ENCODE data around the gene ARHGEF11.

ARHGEF11 gene

GRCh38 chr1:157043685-157044084, 1.9 kb downstream of the ARHGEF11 start:
- DNase-seq = no peak

- DNase-seq = no peak
Measured at GRCh38 chr1:157042846-157043245, 2.7 kb downstream of the ARHGEF11 start.

- DNase-seq = no peak
Measured at GRCh38 chr1:157040802-157041201, 4.7 kb downstream of the ARHGEF11 start.

GRCh38 chr1:157035121-157035520, 10.4 kb downstream of the ARHGEF11 start:
- no peak for DNase-seq

GRCh38 chr1:157034137-157034800, 11.3 kb downstream of the ARHGEF11 start:
- DNase-seq = no peak

- no peak for DNase-seq
Measured at GRCh38 chr1:157033357-157033876, 12.1 kb downstream of the ARHGEF11 start.

GRCh38 chr1:157032303-157032702, 13.2 kb downstream of the ARHGEF11 start:
- DNase-seq = no peak

GRCh38 chr1:157030728-157031127, 14.8 kb downstream of the ARHGEF11 start:
- no peak for DNase-seq

GRCh38 chr1:157028674-157029073, 16.9 kb downstream of the ARHGEF11 start:
- DNase-seq = no peak

GRCh38 chr1:157025856-157026255, 19.7 kb downstream of the ARHGEF11 start:
- no peak for DNase-seq

GRCh38 chr1:157025385-157025784, 20.2 kb downstream of the ARHGEF11 start:
- DNase-seq = no peak

GRCh38 chr1:157021688-157022087, 23.9 kb downstream of the ARHGEF11 start:
- DNase-seq = no peak

GRCh38 chr1:157019457-157019856, 26.1 kb downstream of the ARHGEF11 start:
- no peak for DNase-seq

GRCh38 chr1:157011845-157012244, 33.7 kb downstream of the ARHGEF11 start:
- no peak for DNase-seq

- DNase-seq = no peak
Measured at GRCh38 chr1:157008502-157008901, 37.0 kb downstream of the ARHGEF11 start.

GRCh38 chr1:157007306-157007705, 38.2 kb downstream of the ARHGEF11 start:
- no peak for DNase-seq

- DNase-seq = no peak
Measured at GRCh38 chr1:157006676-157007075, 38.9 kb downstream of the ARHGEF11 start.

- no peak for DNase-seq
Measured at GRCh38 chr1:157005965-157006364, 39.6 kb downstream of the ARHGEF11 start.

GRCh38 chr1:157004806-157005205, 40.7 kb downstream of the ARHGEF11 start:
- no peak for DNase-seq

GRCh38 chr1:157004327-157004726, 41.2 kb downstream of the ARHGEF11 start:
- DNase-seq = no peak

GRCh38 chr1:157001304-157001703, 44.2 kb downstream of the ARHGEF11 start:
- DNase-seq = no peak

- DNase-seq = no peak
Measured at GRCh38 chr1:157000686-157001085, 44.9 kb downstream of the ARHGEF11 start.

GRCh38 chr1:156999596-157000320, 45.8 kb downstream of the ARHGEF11 start:
- no peak for DNase-seq

GRCh38 chr1:156998840-156999500, 46.6 kb downstream of the ARHGEF11 start:
- no peak for DNase-seq
